Measurements from ENCODE around the gene KCNQ1OT1. TPM values are rescaled to one million over a fixed set of nuclear protein-coding genes. Genes with fewer than 3 reads are reported as not detected.

KCNQ1OT1 gene
- total and polyA plus RNA-seq, 9 of the 15 experiments (the other 6 are each of a cell fraction or from before 2014, with no cell fraction given) = 0.04 to 2.3 (median 0.74) TPM

DNA sequence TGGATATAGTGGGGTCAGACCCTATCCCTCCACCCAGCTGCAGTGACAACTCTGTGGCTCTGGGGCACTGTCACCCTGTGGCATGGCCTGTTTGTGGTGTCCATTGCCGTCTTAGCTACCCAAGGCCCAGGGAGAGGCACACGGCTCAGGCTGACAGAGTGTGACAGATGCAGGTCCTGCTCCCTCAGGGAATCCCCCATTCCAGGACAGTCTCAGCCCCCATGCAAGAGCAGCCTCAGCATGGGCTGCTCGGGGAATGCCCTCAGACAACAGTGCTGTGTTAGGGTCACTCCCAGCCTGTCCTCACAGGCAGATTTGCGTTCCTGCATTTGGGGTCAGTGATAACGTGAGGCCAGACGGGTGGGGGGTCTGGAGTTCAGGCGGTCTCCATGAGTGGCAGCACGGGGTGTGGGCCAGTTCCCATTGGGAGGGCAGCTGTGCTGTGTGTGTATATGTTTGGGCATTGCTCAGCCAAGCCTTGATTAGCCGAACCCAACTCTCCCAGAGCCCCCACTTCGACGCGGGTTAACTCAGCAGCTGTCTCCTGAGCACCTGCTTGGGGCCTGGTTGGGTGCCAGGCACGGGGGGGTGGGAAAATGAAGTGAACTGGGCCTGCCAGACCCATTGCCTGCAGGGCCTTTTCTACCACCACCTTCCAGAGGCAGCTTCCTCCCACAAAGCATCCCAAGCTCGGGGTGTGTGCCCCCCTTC, 5.3 kb upstream of the KCNQ1OT1 start (continued):
- TF ChIP-seq ZBTB1 (CRISPR knock-in tag; IDR thresholded peaks at IDR 0.05; ENCODE audit: borderline replicate concordance, low read depth) (no peak), EP300 (IDR thresholded peaks at IDR 0.05; ENCODE audit: low read length) (no peak), ZNF134 (CRISPR knock-in tag; conservative IDR thresholded peaks at IDR 0.05) (no peak), ASH1L (IDR thresholded peaks at IDR 0.05; ENCODE audit: borderline replicate concordance, low read depth, partially characterized antibody) (no peak), TCFL5 (CRISPR knock-in tag; conservative IDR thresholded peaks at IDR 0.05) (no peak), YBX1 (IDR thresholded peaks at IDR 0.05) (no peak), ZNF76 (CRISPR knock-in tag; IDR thresholded peaks at IDR 0.05; ENCODE audit: borderline replicate concordance) (no peak), CSDE1 (IDR thresholded peaks at IDR 0.05) (no peak), HSF4 (CRISPR knock-in tag; IDR thresholded peaks at IDR 0.05; ENCODE audit: borderline replicate concordance) (no peak)
- TF ChIP-seq, protein P1, sequence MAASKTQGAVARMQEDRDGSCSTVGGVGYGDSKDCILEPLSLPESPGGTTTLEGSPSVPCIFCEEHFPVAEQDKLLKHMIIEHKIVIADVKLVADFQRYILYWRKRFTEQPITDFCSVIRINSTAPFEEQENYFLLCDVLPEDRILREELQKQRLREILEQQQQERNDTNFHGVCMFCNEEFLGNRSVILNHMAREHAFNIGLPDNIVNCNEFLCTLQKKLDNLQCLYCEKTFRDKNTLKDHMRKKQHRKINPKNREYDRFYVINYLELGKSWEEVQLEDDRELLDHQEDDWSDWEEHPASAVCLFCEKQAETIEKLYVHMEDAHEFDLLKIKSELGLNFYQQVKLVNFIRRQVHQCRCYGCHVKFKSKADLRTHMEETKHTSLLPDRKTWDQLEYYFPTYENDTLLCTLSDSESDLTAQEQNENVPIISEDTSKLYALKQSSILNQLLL (CRISPR knock-in tag; IDR thresholded peaks at IDR 0.05; ENCODE audit: borderline replicate concordance) = no peak

DNA sequence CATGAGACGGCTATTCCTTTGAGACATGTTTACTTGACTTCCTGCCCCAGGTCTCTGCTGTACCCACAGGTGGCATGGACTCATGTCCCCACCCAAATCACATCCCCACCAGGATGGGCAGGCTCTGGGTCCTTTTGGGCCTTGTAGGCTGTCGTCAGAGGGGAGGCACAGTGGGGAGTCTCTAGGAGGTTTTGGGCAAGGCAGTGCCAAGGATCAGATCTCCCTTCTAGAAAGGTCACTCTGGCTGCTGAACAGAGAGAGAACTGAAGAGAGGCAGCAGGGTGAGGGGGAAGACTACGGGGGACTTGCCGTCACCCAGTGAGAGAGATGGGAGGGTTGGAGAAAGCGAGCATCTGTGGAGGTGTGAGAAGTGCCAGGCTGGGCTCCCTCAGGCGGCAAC, 4.6 kb upstream of the KCNQ1OT1 start:
- no peak for ATAC-seq
- ChIA-PET CTCF (ENCODE audit: low intra/inter-chr PET ratio) (no interaction called here), POLR2A (interaction anchor here (0.6 to 0.9 kb wide), 2 partner anchors 9 to 21 kb away, joined by 3 to 4 read pairs; no protein-coding TSS in a partner anchor)
- no peak overlapping the region for H3K27ac ChIP-seq (ENCODE audit: extremely low read depth, low read depth, low read length)
- peaks cover 8% of the 10 kb centered on the region for H3K79me2 ChIP-seq (ENCODE audit: control insufficient read depth, insufficient read depth, low read length)
- no peak for DNase-seq (ENCODE audit: extremely low read depth in 1 of 4, low spot score in 3 of 4)
- no peaks in the 10 kb centered on the region for H3K27me3 ChIP-seq (ENCODE audit: control insufficient read depth in 2 of 2, insufficient read depth in 2 of 2, low read length in 2 of 2)
- no peak overlapping the region for H3K9ac ChIP-seq (ENCODE audit: insufficient read depth in 1 of 2, low read depth in 2 of 2, low read length in 2 of 2)
- peaks cover 11 to 47% of the 10 kb centered on the region in 2 experiments; a peak in 3 of 5 replicates for H3K4me1 ChIP-seq (replicated peaks in 1 of 2; ENCODE audit: control insufficient read depth in 2 of 2, insufficient read depth in 2 of 2, low read length in 2 of 2)
- H3K9me3 ChIP-seq (replicated peaks; ENCODE audit: control insufficient read depth, insufficient read depth, low read depth, low read length) = no peaks in the 10 kb centered on the region; the same call in 1 of the 2 replicates
- no peak overlapping the region for H3K4me2 ChIP-seq (ENCODE audit: insufficient read depth, low read length)
- H3K9me1 ChIP-seq (ENCODE audit: control insufficient read depth, insufficient read depth, low read length) = no peaks in the 10 kb centered on the region
- H3K36me3 ChIP-seq (ENCODE audit: control insufficient read depth, insufficient read depth, low read length) = no peaks in the 10 kb centered on the region
- H4K20me1 ChIP-seq (replicated peaks; ENCODE audit: control insufficient read depth, insufficient read depth, low read length) = no peaks in the 10 kb centered on the region
- 58% methylated on average over 6 of the region's 6 CpGs for WGBS (ENCODE audit: insufficient coverage, low coverage, missing lambda C conversion rate)
- BruUV-seq (replicated peaks) = no TSS peak
- intact Hi-C loops (cut with micrococcal nuclease) (no loop called here), in situ Hi-C loops (cut with MboI) (no loop called here)
- no peak for FAIRE-seq
- H3K4me3 ChIP-seq = no peak overlapping the region
- no peak overlapping the region for H2AFZ ChIP-seq (ENCODE audit: low read depth, low read length)
- TF ChIP-seq REST (IDR thresholded peaks at IDR 0.05; ENCODE audit: borderline replicate concordance) = no peak
- no peak for TF ChIP-seq REST (CRISPR knock-in tag; IDR thresholded peaks at IDR 0.05; ENCODE audit: low read depth)
